ENCODE results near the gene AGAP1. TPM values are rescaled to one million over a fixed set of nuclear protein-coding genes. Genes with fewer than 3 reads are reported as not detected.

Gene AGAP1
- total RNA-seq, 1 donor from 2014 or later = 44.0 TPM

DNA sequence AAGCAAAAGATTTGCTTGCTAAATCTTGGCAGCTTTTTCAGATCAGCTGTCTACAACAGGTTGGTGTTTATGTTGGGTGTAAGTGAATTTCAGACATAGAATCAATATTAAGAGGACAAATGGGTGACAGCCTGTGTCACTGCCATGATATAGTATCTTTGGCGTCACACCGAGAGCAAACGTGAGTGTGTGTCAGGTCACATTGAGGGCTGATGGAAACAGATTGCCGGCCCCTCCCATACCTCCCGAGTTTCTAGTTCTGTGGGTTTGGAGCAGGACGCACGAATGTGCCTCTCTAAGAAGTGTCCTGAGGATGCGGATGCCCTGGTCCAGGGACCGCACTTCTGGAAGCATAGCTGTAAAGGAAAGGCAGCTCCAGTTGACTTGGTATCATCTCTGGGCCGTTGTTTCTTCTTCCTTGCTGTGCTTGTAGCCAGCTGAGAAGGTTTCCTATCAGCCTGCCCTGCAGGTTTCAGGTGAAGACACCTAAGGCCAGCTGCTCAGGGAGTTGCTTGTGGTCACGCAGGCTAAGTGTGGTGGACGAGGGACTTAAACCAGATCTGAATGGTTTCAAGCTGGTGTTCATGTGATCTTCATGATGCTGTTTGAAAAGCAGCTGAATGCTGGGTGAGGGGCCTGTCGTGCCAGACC, 6.4 kb downstream of the AGAP1 start:
- H3K4me3 Mint-ChIP-seq = no peak overlapping the region
- H3K27ac Mint-ChIP-seq = no peak overlapping the region
- peaks cover 40% of the 10 kb centered on the region for H3K4me1 Mint-ChIP-seq

GRCh38 chr2:235500761-235501672, 7.2 kb downstream of the AGAP1 start:
- H3K9me3 Mint-ChIP-seq = no peaks in the 10 kb centered on the region
- no peak for TF ChIP-seq CTCF (IDR thresholded peaks at IDR 0.05; ENCODE audit: unreplicated experiment)
- peaks cover 5% of the 10 kb centered on the region for H3K27me3 Mint-ChIP-seq (ENCODE audit: low read depth)
- no peak overlapping the region for H3K27ac Mint-ChIP-seq
- no peak for DNase-seq (ENCODE audit: low spot score in 2 of 2, unreplicated experiment in 2 of 2)
- peaks cover 35% of the 10 kb centered on the region for H3K4me1 Mint-ChIP-seq
- H3K4me3 Mint-ChIP-seq = no peak overlapping the region
- no peaks in the 10 kb centered on the region for H3K36me3 Mint-ChIP-seq

More for the DNA sequence above, 6.4 kb downstream of the AGAP1 start:
- no peak for DNase-seq (ENCODE audit: low spot score in 2 of 2, unreplicated experiment in 2 of 2)
- peaks cover 7% of the 10 kb centered on the region for H3K27me3 Mint-ChIP-seq (ENCODE audit: low read depth)
- no peak for TF ChIP-seq CTCF (IDR thresholded peaks at IDR 0.05; ENCODE audit: unreplicated experiment)
- no peaks in the 10 kb centered on the region for H3K9me3 Mint-ChIP-seq
- H3K36me3 Mint-ChIP-seq = no peaks in the 10 kb centered on the region

GRCh38 chr2:235501673-235502031, 7.8 kb downstream of the AGAP1 start:
- no peak for TF ChIP-seq CTCF (IDR thresholded peaks at IDR 0.05; ENCODE audit: unreplicated experiment)
- H3K9me3 Mint-ChIP-seq = no peaks in the 10 kb centered on the region
- H3K36me3 Mint-ChIP-seq = no peaks in the 10 kb centered on the region
- no peak overlapping the region for H3K4me3 Mint-ChIP-seq
- no peak for DNase-seq (ENCODE audit: low spot score in 2 of 2, unreplicated experiment in 2 of 2)
- peaks cover 33% of the 10 kb centered on the region for H3K4me1 Mint-ChIP-seq
- H3K27me3 Mint-ChIP-seq (ENCODE audit: low read depth) = peaks cover 2% of the 10 kb centered on the region
- H3K27ac Mint-ChIP-seq = no peak overlapping the region

DNA sequence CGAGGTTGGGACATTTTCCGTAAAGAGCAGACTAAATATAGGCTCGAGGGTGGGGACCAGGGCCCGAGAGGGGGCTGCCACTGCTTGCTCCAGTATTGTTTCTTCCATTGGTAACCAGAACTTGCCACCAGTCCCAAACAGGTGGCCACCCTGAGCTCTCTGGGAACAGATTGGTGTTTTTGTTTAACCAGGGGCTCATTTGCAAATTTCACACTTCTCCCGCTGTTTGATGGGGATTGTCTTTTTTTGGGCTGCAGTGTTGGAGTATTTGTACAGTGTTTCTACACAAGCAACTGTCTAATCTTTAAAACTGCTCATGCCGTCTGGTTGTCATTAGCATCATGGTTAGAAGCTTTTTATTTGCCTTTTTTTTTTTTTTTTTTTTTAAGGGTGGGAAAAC, 8.5 kb downstream of the AGAP1 start:
- Mint-ChIP-seq H3K27ac (no peak overlapping the region), H3K27me3 (ENCODE audit: low read depth) (no peaks in the 10 kb centered on the region), H3K4me1 (peaks cover 33% of the 10 kb centered on the region), H3K9me3 (no peaks in the 10 kb centered on the region), H3K4me3 (no peak overlapping the region), H3K36me3 (no peaks in the 10 kb centered on the region)
- DNase-seq (ENCODE audit: low spot score in 2 of 2, unreplicated experiment in 2 of 2) = no peak
- TF ChIP-seq CTCF (IDR thresholded peaks at IDR 0.05; ENCODE audit: unreplicated experiment) = no peak

DNA sequence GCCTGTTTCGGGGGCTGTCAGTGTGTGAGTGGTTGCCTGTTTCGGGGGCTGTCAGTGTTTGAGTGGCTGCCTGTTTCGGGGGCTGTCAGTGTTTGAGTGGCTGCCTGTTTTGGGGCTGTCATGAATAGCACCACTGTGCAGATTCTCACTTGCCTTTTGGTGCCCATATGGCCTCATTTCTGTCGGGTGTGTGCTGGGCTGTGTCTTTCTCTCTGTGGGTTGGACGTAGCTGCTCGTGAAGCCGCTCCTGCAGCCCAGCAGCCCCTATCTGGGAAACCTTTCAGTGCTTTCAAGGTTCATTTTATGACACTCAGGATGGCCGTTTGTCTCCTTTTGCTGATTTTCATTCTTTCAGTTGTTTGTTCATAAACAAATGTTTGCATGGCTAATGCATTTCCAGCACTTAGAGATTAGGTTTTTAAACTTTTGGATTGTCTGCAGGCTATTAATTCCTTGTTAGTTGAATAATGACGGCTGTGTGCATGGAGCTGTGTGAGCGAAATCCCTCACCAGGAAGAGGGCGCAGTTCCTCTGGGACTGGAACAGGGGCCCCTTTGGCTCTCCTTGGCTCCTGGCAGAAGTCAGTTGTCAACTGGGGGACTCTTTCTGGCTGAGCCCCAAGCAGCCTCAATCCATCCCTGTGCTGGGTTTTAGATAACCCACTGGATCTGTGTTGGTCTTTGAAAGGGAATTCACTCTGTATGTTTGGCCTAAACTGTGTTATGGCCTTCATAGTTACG, 10.8 kb downstream of the AGAP1 start:
- H3K4me1 Mint-ChIP-seq = peaks cover 33% of the 10 kb centered on the region
- H3K27ac Mint-ChIP-seq = no peak overlapping the region
- DNase-seq (ENCODE audit: low spot score in 2 of 2, unreplicated experiment in 2 of 2) = no peak
- H3K9me3 Mint-ChIP-seq = peaks cover 3% of the 10 kb centered on the region
- TF ChIP-seq CTCF (IDR thresholded peaks at IDR 0.05; ENCODE audit: unreplicated experiment) = no peak
- H3K36me3 Mint-ChIP-seq = peaks cover 3% of the 10 kb centered on the region
- no peaks in the 10 kb centered on the region for H3K27me3 Mint-ChIP-seq (ENCODE audit: low read depth)
- H3K4me3 Mint-ChIP-seq = no peak overlapping the region

All from mesothelial cell of epicardium (in vitro differentiated cells).